Measurements from ENCODE around the gene COL15A1.

The COL15A1 gene

DNA sequence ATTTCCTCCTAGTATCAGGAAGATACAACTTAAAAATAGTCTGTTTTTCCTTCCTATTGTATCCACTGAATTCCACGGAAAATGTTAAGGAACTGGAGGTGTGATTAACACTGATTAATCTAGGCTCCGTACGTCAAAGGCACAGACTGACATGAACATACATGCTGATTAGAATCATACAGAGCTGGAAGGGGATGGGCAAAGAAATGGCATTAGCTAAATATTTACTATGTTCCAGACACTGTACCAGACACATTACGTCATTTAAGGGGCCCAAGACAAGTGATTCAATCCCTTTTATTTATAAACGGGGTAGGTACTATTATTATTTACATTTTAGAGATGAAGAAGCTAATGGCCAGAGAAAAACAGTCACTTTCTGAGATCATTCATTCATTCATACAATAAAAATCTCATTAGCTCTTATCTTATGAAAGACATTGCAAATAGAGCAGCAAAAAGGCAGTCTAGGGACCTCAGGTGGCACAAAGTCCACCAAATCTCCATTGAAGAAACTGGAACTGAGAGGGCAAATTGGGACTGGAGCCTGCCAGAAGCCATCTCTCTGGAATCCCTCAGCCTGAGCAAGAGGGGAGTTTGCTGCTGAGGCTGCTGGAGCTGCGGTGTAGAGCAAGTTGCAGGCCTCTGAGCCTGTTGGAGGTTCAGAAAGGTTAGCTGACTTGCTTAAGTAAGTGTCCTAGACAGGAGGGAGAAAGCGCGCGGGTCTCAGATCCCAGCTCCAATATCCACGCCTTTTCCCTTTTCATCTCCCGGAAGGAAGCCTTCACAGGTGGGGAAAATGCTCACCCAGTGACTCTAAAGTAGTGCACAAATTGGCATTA is 159.6 kb downstream of the COL15A1 start:
- in situ Hi-C loops (cut with MboI; ENCODE audit: low sequenced_read_pairs), result no loop called here

DNA sequence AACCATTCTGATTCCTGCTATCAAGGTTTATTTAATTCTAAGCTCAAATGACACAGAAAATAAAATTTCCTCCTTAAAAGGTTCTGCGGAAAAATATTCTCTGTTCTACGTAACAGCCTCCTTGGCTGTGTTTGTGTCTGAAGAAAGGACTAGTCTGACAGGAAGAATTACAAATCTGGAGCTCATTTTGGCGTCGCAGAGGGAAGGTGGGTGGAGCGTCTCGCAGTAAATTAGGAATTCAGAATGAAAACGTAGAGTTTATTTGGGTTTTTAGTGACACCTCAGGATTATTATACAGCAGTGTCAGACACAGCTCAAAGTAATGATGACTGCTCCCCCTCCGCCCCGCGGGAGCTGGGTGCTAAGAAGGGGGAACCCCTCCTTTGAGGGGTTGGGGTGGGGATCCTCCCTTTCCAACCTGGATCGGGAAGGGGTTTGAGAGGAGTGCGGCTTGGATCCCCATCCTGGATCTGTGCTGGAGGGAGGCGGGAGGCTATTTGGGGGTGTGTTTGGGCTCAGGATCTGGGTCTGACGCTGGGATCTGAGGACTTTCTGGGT is 160.3 kb downstream of the COL15A1 start:
- in situ Hi-C loops (cut with MboI; ENCODE audit: low sequenced_read_pairs), result no loop called here

DNA sequence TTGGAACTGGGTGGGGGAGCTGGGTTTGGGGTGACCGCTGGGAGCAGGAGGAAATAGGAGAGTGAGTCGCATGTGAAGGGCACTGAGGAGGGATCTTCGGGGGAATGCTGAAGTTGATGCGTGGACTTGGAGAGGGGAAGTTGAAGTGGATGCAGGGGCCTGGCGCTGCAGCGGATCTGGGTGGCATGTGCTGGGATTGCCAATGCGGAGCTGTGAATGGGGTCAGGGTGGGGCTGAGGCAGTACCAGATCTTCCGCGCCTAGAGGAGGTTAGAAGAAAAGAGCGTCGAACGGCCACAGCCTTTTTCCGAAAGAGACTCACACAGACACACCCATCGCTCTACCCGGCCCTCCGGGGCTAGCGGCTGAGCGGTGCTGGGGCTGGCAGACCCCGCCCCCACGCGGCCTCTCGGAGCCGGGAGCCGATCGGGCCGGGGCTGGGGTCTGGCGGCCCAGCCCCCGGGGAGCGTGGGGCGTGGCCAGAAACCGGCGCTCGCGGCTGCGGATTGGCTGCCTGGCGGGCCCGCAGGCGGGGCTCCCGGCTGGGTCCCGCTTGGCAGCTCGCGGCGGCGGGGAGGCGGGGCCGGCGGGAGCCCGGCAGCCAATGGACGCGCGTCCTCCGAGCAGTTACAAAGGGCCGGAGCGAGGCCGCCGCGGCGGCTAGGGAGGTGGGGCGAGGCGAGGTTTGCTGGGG is 160.9 kb downstream of the COL15A1 start, which contains the start of gene TGFBR1:
Gene TGFBR1 (plus strand): TSS at position 655 of the 693 bp plus-strand sequence. CDS start 93 bp downstream, outside the sequence.
- in situ Hi-C loops (cut with MboI; ENCODE audit: low sequenced_read_pairs), result no loop called here

DNA sequence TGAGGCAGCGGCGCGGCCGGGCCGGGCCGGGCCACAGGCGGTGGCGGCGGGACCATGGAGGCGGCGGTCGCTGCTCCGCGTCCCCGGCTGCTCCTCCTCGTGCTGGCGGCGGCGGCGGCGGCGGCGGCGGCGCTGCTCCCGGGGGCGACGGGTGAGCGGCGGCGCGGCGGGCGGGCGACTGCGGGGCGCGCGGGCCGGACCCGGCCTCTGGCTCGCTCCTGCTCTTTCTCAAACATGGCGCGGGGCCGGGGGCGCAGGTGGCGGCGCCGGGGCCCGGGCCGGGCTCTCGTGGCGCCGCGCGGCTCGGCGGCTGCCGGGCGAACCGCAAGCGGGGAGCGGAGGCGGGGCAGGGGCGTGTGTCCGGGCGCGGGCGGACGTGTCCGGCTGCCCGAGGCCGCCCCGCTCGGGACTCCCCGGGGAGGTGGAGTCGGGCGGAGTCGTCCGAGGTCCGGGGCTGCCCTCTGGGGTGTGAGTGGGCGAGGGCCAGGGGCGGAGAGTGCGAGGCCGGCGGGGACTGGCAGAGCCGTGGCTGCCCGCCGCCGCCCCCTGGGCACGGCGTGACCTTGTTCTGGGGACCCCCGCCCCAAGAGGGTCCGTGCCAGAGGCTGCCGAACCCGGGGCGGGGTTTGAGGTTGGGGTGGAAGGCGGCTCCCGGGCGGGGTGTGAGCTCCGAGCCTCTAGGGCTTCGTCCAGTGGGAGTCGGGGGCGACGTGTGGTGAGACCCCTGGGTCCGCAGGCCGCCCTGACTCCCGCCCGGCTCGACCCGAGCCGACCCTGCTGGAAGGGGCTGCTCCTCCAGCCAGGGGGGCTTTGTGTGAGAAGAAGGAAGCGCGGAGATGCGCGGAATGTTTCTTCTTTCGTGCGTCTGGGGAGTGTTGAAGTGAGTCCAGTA is 161.7 kb downstream of the COL15A1 start:
- in situ Hi-C loops (cut with MboI; ENCODE audit: low sequenced_read_pairs), result no loop called here

DNA sequence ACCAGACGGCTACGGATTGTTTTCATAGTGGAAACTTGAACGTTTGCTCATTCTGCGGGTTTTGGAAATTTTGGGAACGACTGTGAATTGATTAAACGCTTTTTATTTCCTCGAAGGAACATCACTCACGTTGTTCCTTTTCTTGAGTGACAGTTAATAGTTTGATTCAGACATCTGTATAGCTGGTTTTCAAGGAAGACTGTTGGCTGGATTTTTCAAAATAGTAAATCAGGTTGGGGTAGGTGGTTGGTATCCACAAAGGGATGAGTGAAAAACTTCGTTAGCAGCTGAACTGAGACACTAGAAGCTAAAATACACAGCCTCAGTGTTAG is 162.3 kb downstream of the COL15A1 start:
- in situ Hi-C loops (cut with MboI; ENCODE audit: low sequenced_read_pairs), result no loop called here

DNA sequence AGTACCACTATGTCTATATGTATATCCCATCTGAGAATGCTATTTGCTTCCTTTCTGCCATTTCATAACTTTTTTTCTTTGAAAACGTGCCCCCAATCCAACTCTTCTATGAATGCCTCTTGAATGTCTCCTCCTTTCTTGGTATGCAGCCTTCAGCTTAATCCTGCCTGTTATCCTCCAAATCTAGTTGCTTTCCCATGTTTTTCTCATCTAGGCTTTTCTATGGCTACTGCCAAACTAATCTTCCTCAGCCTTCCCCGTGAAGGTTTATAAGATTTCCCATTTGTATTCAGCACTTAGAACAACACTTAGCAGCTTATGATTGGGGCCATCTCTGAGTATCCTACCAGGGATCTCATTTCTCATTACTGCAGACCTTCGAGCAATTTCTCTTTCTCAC is 163.7 kb downstream of the COL15A1 start:
- in situ Hi-C loops (cut with MboI; ENCODE audit: low sequenced_read_pairs), result no loop called here

DNA sequence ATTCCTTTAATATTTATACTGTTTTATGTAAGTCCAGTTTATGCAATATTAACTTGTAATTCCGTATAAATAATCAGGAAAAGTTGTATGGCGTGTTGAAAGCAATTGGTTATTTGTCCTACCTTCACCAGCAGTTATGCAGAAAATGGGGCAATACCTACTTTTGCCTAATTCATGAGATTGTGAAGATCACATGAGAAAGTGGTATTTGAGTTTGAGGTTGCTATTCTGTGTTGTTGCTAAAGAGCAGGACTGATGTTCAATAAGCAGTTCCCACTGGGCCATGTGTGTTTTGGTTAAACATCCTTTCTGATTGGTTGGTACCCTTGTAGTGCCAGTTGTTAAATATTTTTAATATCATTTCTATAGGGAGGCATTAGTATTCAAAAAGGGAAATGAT is 164.4 kb downstream of the COL15A1 start:
- in situ Hi-C loops (cut with MboI; ENCODE audit: low sequenced_read_pairs), result no loop called here

DNA sequence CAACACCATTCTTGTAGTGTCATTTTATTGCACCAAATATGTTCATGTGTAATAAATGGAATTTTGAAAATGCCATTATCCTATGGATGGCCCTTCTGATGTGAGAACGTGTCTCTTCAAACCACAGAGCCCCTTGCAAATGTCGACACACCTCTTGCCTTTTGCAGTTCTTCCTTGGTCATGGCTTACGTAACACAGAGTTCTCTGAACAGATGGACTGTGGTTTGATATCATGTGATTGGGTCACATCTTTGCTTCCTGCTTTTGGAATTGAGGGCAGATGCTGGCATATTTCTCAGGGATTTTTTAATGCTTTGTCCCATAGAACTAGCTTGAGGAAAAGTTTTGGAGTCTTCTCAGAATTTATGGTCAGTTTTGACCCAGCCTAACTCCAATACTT is 165.8 kb downstream of the COL15A1 start:
- in situ Hi-C loops (cut with MboI; ENCODE audit: low sequenced_read_pairs), result no loop called here

DNA sequence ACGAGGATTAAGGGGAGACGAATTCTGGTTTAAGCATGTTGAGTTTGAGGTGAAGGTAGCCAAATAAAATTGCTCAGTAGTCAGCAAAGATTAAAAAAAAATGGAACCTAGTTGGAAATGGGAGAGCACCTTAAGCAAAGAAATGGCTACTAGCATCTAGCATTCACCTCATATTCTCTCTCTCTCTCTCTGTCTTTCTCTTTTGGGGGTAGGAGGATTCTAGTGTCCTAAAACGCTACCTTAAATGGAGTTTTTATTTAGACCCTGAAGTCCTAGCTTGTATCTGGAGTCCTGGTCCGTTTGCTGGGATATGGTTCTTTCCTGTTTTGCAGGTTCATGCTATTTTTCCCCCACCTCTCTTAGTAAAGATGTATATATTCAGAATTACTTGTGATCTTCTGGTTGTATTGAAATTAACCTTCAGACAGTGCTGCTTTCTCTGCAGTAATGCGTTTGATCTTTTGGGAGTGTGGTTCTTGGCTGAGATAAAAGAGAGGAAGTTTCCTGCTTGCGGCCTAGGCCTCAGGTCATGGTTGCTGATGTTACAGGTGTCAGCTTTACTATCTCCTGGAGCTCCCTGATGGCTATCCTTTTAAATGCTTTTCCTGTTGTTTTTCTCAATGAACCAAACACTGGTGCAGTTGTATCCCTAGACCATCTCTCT is 169.2 kb downstream of the COL15A1 start:
- in situ Hi-C loops (cut with MboI; ENCODE audit: low sequenced_read_pairs), result no loop called here

DNA sequence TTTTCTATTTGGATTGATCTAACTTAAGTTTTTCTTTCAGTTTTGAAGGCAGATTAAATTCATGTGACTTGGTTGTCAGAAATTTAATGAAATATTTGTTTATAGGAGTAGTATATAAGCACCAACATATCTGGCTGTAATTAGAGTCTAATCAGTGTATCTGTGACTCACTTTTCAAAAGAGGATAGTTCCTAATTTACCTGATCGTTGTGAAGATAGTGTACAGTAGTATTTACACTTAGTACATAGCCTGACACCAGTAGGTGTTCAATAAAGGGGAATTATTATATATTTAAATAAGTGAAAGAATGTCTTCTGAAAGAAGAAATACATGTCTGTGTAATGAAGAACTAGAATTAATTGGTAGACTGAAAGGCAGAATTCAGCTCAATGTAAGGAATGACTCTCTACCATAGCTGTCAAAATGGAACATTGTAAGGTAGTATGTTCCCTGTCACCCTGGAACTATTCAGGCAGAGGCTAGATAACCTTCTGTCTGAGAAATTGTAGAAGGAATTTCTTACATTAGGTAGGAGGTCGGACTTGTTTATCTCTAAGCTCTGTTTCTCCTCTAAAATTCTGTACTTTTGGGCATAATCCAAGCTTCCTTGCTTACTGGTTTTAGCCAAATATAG is 169.8 kb downstream of the COL15A1 start:
- in situ Hi-C loops (cut with MboI; ENCODE audit: low sequenced_read_pairs), result no loop called here

DNA sequence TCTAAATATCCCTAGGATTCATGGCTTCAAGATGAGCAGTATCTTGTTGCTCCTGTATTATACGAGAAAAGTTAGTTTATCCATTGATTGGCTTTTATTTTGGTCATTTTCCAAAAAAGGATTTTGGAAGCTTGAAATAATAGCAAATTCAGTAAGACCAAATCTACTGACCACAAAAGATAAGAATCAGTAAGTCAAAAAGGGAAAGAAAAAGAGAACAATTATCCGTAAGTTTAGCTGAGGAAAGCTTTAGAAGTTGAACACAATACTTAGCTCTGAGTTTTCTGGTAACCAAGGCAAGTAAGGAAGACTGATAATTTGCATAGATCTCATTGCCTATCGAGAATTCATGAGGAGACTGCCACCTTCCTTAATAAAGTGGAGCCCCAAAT is 170.3 kb downstream of the COL15A1 start:
- in situ Hi-C loops (cut with MboI; ENCODE audit: low sequenced_read_pairs), result no loop called here

DNA sequence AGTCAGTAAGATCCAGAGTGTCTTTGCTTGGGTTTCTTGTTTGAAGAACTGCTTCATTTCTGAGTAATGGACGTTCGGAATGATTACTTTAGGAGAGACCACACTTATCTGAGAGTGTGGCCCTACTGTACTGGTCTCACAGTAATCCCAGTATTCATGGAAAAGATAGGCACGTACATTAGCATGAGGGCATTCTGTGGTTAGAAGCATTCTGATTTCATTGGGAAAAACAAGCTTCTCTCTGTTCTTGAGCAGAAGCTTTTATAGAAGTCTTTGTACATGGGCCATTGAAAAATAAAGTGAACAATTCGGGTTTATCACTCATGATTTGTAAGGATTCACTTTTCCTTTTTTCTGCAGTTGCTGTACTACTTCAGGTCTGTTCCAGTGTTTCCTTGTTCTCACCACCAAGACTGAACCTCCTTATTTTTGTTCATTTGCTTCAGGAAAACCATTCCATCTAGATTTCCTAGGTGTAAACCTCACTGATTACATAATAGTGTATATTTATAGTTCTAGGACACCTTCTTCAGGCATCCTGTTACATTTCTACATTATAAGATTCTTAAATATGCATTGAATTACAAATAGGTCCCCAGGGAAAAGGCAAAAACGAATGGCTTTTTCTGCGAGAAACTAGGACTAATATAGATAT is 171.3 kb downstream of the COL15A1 start:
- in situ Hi-C loops (cut with MboI; ENCODE audit: low sequenced_read_pairs), result no loop called here

DNA sequence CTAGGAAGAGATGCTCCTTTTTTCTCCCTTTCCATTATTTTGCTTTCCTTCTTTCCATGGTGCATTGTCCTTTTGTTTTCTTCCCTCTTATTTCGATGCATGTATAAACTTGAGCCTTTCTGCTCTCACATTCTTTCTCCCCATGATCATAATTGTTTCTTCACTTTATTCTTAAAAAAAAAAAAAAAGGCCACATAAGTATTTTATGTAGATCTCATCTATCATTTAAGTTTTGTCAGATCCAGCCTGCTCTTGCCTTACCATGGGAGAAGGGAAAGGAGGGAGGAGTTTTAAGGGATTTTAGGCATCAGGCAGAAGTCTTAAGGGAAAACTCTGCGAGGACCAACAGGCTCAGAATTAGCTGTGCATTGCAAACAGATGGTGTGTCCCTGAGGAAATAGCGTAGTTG is 172.3 kb downstream of the COL15A1 start:
- in situ Hi-C loops (cut with MboI; ENCODE audit: low sequenced_read_pairs), result no loop called here

DNA sequence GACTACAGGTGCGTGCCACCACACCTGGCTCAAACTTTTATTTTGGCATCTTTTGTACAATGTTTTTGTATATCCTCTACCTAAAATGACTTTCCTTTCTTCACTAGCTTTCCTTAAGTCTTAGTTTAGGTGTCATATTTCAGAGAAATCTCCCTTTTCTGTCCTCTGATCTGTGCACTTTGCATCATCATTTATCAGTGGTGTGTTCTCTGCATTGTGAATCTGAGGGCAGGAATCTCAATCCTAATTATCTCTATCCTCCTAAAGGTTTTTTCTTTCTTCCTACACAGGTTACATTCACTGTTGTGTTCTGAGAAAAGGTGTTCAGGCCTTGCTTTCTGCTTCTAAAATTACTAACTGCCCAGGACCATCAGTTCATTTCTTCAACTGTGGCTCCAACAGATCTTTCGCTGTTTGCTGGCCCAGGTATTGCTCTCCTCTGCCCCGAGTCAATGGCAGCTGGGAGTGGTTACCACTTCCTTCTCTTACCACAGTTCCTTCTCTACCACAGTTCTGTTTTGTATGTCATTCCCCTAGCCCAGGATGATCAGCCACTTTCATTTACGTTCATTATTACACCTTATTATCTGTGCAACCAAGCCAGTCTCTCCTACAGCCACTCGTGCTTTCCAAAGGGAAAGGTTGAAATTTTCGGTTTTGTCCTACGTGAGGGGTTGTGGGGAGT is 175.2 kb downstream of the COL15A1 start:
- in situ Hi-C loops (cut with MboI; ENCODE audit: low sequenced_read_pairs), result no loop called here

DNA sequence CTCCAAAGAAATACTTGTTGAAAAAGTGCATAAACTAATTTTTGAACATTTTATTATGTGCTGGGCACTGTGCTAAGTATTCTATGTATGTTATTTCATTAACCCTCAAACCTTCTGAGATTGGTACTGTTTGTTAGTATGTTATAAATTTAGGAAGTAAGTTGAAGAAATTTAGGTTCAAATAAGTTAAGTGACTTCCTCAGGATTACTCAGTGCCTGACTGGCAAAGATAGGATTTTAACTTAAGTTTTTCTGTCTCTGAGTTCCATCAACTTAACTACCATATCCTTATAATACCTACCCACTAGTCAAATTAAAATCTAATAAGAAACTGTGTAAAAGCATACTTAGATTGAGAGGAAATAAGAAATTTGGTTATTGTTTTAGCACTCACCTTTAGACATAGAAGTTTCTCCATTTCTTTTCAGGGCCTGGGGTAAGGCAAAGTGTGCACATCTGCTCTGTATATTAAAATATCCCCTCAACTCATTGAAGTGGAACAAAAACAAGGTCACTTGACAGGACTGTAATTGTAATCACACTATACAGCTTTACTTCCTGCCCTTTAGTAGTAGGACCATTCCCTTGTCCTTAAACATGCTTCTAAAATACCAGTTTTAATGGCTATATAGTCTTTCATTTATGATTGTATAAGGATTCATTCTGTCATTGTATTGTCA is 176.4 kb downstream of the COL15A1 start:
- in situ Hi-C loops (cut with MboI; ENCODE audit: low sequenced_read_pairs), result no loop called here
